Fibroblast of pulmonary artery (primary cell): Measurements from ENCODE around the gene NTNG2.

ENCODE experiments used
- DNase-seq: peaks from one replicate; pipeline ENCODE4 v3.0.0-alpha.2; 2010; ENCODE audit warnings: low read depth
- H3K4me3 ChIP-seq: replicated peaks from 2 replicates; pipeline ENCODE4 v1.5.1; 2011; ENCODE audit warnings: low read depth, mild to moderate bottlenecking, control low read depth, low read length, moderate library complexity
- CTCF ChIP-seq: IDR thresholded peaks from 2 replicates; pipeline ENCODE4 v1.5.1; 2011; ENCODE audit warnings: mild to moderate bottlenecking, control low read depth, low read length, inconsistent platforms; ENCODE audit errors: missing control alignments

The NTNG2 gene

GRCh38 chr9:132169672-132170392 is 8.0 kb downstream of the NTNG2 start:
- TF ChIP-seq CTCF = peak; percentile 80
- no peak overlapping the region for H3K4me3 ChIP-seq
- peak; percentile 65 for DNase-seq

- DNase-seq = no peak
- no peak for TF ChIP-seq CTCF
- no peak overlapping the region for H3K4me3 ChIP-seq
Observed at GRCh38 chr9:132171702-132172101, 9.8 kb downstream of the NTNG2 start.

- TF ChIP-seq CTCF = no peak
- no peak for DNase-seq
Observed at GRCh38 chr9:132172185-132172584, 10.3 kb downstream of the NTNG2 start.

GRCh38 chr9:132175431-132175830 is 13.6 kb downstream of the NTNG2 start:
- no peak for DNase-seq
- no peak overlapping the region for H3K4me3 ChIP-seq
- TF ChIP-seq CTCF = no peak

More at GRCh38 chr9:132172185-132172584, 10.3 kb downstream of the NTNG2 start:
- H3K4me3 ChIP-seq = no peak overlapping the region

GRCh38 chr9:132176338-132176737 is 14.5 kb downstream of the NTNG2 start:
- no peak for TF ChIP-seq CTCF
- DNase-seq = no peak
- H3K4me3 ChIP-seq = no peak overlapping the region

- no peak overlapping the region for H3K4me3 ChIP-seq
- peak; percentile 77 for DNase-seq
- no peak for TF ChIP-seq CTCF
Observed at GRCh38 chr9:132181796-132182313, 20.0 kb downstream of the NTNG2 start.
